Mononuclear cell (primary cell): ENCODE results near the gene TXNDC5. TPM values are rescaled to one million over a fixed set of nuclear protein-coding genes. Genes with fewer than 3 reads are reported as not detected.

Experiments used
- total RNA-seq: library from RNA; depleted of rRNA; stranded (reverse); fragments of >200 nt; gene quantifications from one replicate; pipeline ENCODE4 v1.2.3, GENCODE V29; 2012

Gene TXNDC5
- total RNA-seq, 1 donor = 31.5 TPM

Other genes with a start within 250 kb of the TXNDC5 start
- gene BMP6, start 184.7 kb downstream of the TXNDC5 start, total RNA-seq = 7.7 TPM
- 7.1 TPM for gene BLOC1S5, start 153.6 kb upstream of the TXNDC5 start, total RNA-seq
- gene EEF1E1, start 191.8 kb upstream of the TXNDC5 start, total RNA-seq = 25.2 TPM